Mucosa of rectum (tissue), 2 donors: Measurements from ENCODE around the gene YIPF1.
A peak's percentile ranks its signal among the peaks of the same experiment; 100 is the strongest.
"Not testable (repeated sequence)": the region's sequence is repeated elsewhere in the genome, so short reads cannot be mapped to it uniquely, and the experiment has no call there.

Source experiments
- H3K27ac ChIP-seq, 2 donors: one replicate each; pipeline ENCODE4 v1.7.0; 2013; ENCODE audit warnings: inconsistent platforms in 2 of 2, low read depth in 2 of 2, low read length in 2 of 2
- H3K27me3 ChIP-seq, 2 donors: one replicate each; pipeline ENCODE4 v1.7.0; 2013; ENCODE audit warnings: low read length in 2 of 2; ENCODE audit not compliant: control insufficient read depth in 2 of 2, insufficient read depth in 2 of 2
- H3K36me3 ChIP-seq, 2 donors: one replicate each; pipeline ENCODE4 v1.7.0; 2013; ENCODE audit warnings: low read length in 2 of 2; ENCODE audit not compliant: control insufficient read depth in 2 of 2, insufficient read depth in 2 of 2
- H3K4me1 ChIP-seq, 2 donors: one replicate each; pipeline ENCODE4 v1.7.0; 2013; ENCODE audit warnings: low read length in 2 of 2, mild to moderate bottlenecking in 1 of 2; ENCODE audit not compliant: control insufficient read depth in 2 of 2, insufficient read depth in 2 of 2
- H3K4me3 ChIP-seq, 2 donors: one replicate each; pipeline ENCODE4 v1.7.0; 2013; ENCODE audit warnings: low read length in 2 of 2
- H3K9ac ChIP-seq, 2 donors: one replicate each; pipeline ENCODE4 v1.7.0; 2013; ENCODE audit warnings: low read length in 2 of 2, low read depth in 1 of 2, mild to moderate bottlenecking in 1 of 2
- H3K9me3 ChIP-seq, 2 donors: one replicate each; pipeline ENCODE4 v1.7.0; 2013; ENCODE audit warnings: low read length in 2 of 2; ENCODE audit not compliant: control insufficient read depth in 2 of 2
- donor health status: healthy.
- donor health status: Normal muscosa, but diverticular disease.

YIPF1 gene

DNA sequence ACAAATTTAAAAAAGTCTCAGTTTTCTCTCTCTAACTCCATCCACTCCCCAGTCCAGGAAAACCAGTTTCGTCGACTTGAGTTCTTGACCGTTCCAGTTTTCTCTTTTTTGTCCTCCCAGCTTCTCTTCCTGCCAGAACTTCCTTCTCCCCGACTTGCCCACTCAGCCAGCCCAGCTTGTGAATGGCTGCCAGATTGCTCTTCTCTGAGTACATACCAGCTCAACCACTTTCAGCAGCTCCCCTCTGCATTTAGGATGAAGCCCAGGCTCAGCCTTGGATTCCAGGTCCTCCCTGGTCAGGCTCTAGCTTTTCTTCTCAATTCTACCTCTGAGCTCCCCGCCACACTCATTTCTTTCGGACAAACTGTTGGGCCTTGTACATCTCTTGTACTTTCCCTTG is 5.8 kb upstream of the YIPF1 start:
- no peak overlapping the region for H3K27ac ChIP-seq
- no peaks in the 10 kb centered on the region for H3K9me3 ChIP-seq
- H3K27me3 ChIP-seq = no peaks in the 10 kb centered on the region
- no peak overlapping the region for H3K4me3 ChIP-seq
- peaks cover 5 to 20% of the 10 kb centered on the region in 2 donors for H3K4me1 ChIP-seq
- no peak overlapping the region for H3K9ac ChIP-seq
- H3K36me3 ChIP-seq = no peaks in the 10 kb centered on the region

DNA sequence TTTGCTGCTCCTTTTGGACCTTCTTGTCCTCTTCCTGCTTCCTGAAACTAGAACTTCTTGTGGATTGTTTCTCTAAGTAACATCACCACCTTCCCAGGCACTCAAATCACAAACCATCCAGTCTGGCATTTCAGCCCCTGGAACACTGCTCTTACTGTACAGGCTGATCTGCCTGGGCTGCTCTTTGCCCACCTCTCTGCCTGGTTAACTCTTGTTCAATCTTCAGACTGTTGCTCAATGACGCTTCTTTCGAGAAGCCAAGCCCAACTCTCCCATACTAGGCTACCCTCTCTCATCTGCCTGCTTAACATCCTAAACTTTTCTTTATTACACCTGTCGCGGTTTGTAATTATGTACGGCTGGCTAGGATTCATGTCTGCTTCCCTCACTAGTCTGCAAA is 5.0 kb upstream of the YIPF1 start:
- peaks cover 9 to 23% of the 10 kb centered on the region in 2 donors for H3K4me1 ChIP-seq
- no peaks in the 10 kb centered on the region for H3K36me3 ChIP-seq
- H3K9me3 ChIP-seq = no peaks in the 10 kb centered on the region
- no peak overlapping the region for H3K9ac ChIP-seq
- H3K27ac ChIP-seq = no peak overlapping the region
- H3K27me3 ChIP-seq = no peaks in the 10 kb centered on the region
- H3K4me3 ChIP-seq = no peak overlapping the region

DNA sequence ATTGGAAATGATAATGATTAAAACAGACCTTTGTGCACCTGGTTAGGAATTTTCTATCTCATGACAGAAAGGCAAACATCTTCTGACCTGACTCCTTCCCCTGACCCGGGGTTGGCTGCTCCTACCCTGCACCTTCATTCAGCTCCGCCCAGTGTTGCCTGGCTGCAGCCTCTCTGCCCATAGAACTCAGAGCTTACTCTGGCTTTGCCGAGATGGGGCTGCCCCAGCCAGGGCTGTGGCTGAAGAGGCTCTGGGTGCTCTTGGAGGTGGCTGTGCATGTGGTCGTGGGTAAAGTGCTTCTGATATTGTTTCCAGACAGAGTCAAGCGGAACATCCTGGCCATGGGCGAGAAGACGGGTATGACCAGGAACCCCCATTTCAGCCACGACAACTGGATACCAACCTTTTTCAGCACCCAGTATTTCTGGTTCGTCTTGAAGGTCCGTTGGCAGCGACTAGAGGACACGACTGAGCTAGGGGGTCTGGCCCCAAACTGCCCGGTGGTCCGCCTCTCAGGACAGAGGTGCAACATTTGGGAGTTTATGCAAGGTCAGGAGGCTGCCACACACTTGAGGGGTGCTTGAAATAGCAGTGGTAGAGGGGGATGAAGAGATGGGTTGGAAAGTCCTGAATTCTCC is 4.5 kb upstream of the YIPF1 start, which contains the start of gene DIO1:
TSS of gene DIO1 (plus strand) at position 189 of the 638 bp plus-strand sequence. CDS start at position 213, 24 bp downstream.
- H3K9me3 ChIP-seq = no peaks in the 10 kb centered on the region
- no peak within 1 kb of the TSS for H3K4me3 ChIP-seq
- H3K27me3 ChIP-seq = no peaks in the 10 kb centered on the region
- H3K9ac ChIP-seq = no peak within 1 kb of the TSS
- no peaks in the 10 kb centered on the region for H3K36me3 ChIP-seq
- H3K4me1 ChIP-seq = peaks cover 10 to 25% of the 10 kb centered on the region in 2 donors
- H3K27ac ChIP-seq = peak within 1 kb of the TSS in 1 of 2 donors; percentile 3

DNA sequence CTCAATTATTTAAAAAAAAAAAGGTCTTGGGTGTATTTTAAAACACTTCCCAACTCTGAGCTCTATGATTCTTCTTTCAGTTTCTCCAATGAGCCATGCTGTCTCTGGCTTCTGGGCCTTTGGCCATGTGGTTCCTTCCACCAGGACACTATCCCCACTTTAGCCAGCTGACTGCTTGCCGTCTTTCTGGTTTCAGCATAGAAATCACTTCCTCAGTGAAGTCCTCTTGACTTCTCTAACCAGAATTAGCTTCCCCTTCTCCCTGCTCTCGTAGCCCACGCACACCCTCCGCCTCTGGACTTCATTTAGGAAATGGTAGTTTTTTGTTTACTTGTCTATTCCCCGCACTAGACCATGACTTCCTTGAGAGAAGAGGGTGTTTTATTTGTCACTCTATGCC is 3.3 kb upstream of the YIPF1 start:
- Histone ChIP-seq H3K9ac (no peak overlapping the region), H3K4me3 (no peak overlapping the region), H3K27ac (peak overlapping the region; percentile 3 to 38), H3K9me3 (no peaks in the 10 kb centered on the region), H3K4me1 (peaks cover 10 to 22% of the 10 kb centered on the region in 2 donors), H3K27me3 (no peaks in the 10 kb centered on the region), H3K36me3 (no peaks in the 10 kb centered on the region)

DNA sequence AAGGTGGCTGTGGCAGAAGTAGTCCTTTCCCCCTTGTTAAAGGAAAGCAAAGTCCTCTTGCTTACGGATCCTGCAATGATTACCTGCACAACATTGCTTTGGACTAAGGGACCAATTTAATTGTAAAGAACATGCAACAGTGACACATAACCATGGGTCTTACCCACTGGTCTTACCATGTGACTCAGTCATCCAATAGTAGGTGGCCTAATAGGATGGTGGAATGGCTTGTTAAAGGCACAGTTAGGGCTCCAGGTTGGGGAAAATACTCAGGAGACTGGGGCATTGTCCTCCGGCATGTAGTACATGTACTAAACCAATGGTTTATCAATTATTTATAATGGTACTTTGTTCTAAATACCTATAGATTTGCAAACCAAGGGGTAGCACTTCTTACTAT is 2.1 kb upstream of the YIPF1 start:
- peaks cover 10 to 17% of the 10 kb centered on the region in 2 donors for H3K4me1 ChIP-seq
- H3K4me3 ChIP-seq = no peak overlapping the region
- H3K27me3 ChIP-seq = no peaks in the 10 kb centered on the region
- H3K27ac ChIP-seq = no peak overlapping the region
- H3K36me3 ChIP-seq = peaks cover 0 to 2% of the 10 kb centered on the region in 2 donors
- H3K9me3 ChIP-seq = no peaks in the 10 kb centered on the region
- no peak overlapping the region for H3K9ac ChIP-seq

DNA sequence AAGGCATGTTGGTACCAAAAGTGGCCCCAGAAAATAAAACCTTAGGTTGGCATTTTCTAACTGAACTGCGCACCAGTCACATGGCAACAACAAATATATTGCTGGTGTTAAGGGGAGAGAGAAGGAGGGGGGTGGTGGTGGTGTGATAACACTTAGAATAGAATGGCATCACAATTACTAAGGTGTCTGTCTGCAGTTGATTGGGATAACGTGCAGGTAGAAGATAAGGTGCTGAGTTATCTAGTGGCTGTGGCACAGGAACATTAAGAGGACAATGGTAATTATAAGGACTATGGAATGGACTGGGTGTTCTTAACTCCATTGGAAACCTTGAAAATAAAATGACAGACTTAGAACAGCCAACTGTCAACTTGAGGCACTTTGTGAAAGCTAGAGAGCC is 1.4 kb upstream of the YIPF1 start:
- Histone ChIP-seq H3K27me3 (no peaks in the 10 kb centered on the region), H3K4me3 (no peak overlapping the region), H3K4me1 (peaks cover 10 to 12% of the 10 kb centered on the region in 2 donors), H3K27ac (no peak overlapping the region), H3K9me3 (no peaks in the 10 kb centered on the region), H3K36me3 (peaks cover 3% of the 10 kb centered on the region in 2 donors), H3K9ac (no peak overlapping the region)

DNA sequence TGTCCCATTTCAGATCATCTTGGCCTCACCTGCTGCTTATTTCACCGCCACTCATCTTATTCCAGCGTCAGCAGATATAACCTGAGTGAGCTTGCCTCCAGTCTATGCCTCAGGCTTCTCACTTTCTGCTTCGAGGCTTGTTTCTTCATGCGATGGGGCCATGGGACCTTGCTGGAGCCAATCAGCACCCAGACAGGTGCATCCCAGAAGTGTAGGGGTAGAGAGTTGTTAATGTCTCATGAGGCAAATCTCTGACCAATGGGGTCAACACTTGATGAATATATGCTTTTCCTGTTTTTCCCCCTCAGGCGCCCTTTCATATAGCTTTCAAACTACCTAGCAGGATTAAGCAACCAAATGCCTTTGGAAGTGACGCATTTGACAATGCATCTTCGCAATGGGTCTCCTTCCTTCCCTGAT is 935 bp upstream of the YIPF1 start:
- H3K4me1 ChIP-seq = peaks cover 10 to 12% of the 10 kb centered on the region in 2 donors
- peak overlapping the region; percentile 92 to 95 for H3K4me3 ChIP-seq
- H3K9ac ChIP-seq = peak overlapping the region; percentile 65 to 78

DNA sequence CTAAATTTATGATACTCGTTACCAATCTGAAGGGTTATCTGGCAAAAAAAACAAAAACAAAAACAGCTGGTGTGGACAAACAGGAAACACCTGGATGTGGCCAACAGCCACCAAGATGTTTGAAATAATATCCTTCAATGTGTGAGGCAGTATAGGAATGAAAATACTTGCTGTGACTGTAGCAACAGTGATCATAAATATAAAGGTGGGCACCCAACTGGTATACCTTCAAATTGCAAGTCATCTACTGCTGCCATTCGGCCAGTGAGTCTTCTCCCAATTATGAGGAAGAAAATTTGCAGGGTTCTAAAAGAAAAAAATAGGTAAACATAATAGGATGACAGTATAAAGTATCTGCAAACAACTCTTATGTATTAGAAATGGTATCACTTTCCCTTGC is 916 bp downstream of the YIPF1 start:
- Histone ChIP-seq H3K27me3 (no peaks in the 10 kb centered on the region), H3K4me1 (peaks cover 8 to 10% of the 10 kb centered on the region in 2 donors), H3K9ac (peak overlapping the region in 1 of 2 donors; percentile 78), H3K27ac (no peak overlapping the region), H3K4me3 (peak overlapping the region; percentile 92 to 95), H3K9me3 (no peaks in the 10 kb centered on the region), H3K36me3 (peaks cover 5 to 8% of the 10 kb centered on the region in 2 donors)

More for the DNA sequence above, 935 bp upstream of the YIPF1 start:
- H3K27me3 ChIP-seq = no peaks in the 10 kb centered on the region
- peaks cover 3 to 5% of the 10 kb centered on the region in 2 donors for H3K36me3 ChIP-seq
- peak overlapping the region in 1 of 2 donors; percentile 61 for H3K27ac ChIP-seq
- H3K9me3 ChIP-seq = no peaks in the 10 kb centered on the region

DNA sequence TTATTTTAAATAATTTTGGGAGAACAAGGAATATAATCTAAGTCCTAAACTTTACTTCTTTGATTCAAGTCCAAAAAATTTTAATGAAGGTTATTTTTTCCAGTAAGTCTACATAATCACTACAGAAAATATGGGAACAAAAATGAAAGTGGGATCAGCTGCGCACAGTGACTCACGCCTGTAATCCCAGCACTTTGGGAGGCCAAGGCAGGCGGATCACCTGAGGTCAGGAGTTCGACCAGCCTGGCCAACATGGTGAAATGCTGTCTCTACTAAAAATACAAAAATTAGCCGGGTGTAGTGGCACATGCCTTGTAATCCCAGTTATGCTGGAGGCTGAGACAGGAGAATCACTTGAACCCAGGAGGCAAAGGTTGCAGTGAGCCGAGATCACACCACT is 6.0 kb downstream of the YIPF1 start:
- H3K36me3 ChIP-seq = peaks cover 17% of the 10 kb centered on the region in 2 donors
- H3K4me1 ChIP-seq = not testable (repeated sequence)

DNA sequence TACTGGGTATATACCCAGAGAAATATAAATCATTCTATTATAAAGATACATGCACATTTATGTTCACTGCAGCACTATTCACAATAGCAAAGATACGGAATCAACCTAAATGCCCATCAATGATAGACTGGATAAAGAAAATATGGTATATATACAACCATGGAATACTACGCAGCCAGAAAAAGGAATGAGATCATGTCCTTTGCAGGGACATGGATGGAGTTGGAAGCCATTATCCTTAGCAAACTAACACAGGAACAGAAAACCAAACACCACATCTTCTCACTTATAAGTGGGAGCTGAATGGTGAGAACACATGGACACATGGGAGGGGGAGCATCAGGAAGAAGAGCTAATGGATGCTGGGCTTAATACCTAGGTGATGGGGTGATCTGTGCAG is 7.7 kb downstream of the YIPF1 start:
- H3K36me3 ChIP-seq = peaks cover 28 to 29% of the 10 kb centered on the region in 2 donors
- H3K4me1 ChIP-seq, H3K27ac ChIP-seq, H3K9me3 ChIP-seq, H3K4me3 ChIP-seq, H3K27me3 ChIP-seq, H3K9ac ChIP-seq: not testable (repeated sequence)

More for the DNA sequence above, 6.0 kb downstream of the YIPF1 start:
- H3K27ac ChIP-seq, H3K9me3 ChIP-seq, H3K27me3 ChIP-seq, H3K4me3 ChIP-seq, H3K9ac ChIP-seq: not testable (repeated sequence)
